ENCODE data around the gene HES7. TPM values are rescaled to one million over a fixed set of nuclear protein-coding genes. Genes with fewer than 3 reads are reported as not detected.

HES7 gene
- total RNA-seq, 1 experiment from 2014 or later = 3.1 TPM

DNA sequence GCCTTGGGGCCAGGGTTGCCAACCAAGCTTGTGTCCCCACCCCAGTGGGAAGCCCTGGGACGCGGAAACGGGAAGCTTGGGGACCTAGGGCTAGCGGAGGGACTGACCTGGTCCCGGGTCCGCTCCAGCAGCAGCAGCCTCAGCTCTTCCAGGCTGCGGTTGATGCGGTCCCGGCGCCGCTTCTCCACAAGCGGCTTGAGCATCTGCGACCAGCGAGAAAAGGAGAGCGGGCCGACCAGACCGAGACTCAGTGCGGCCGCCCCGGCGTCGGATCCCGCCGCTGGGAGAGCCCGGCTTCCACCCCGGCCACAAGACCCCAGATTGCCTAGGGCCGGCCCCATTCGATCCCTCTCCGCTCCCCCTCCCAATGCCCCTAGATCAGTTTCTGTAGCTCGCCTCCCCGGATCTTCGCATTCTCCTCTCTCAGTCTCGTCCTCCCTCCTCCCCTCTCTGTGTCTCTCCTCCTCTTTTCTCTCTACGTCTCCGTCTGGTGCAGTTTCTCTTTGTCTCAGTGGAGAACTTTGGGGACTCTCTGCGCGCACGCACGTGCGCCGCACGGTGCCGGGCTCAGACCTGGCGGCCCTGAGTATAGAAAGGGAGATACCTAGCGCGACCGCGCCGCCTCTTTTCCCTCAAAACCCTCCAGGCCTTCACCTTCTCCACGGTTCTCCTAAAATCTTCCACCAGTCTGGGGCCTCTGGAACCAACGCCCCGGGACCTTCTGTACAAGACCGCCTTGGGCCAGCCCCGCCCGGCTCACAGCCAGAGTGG is 797 bp downstream of the HES7 start:
- no peaks in the 10 kb centered on the region for H3K9me3 Mint-ChIP-seq
- no peak overlapping the region for H3K27ac Mint-ChIP-seq
- TF ChIP-seq JAZF1 (CRISPR knock-in tag; IDR thresholded peaks at IDR 0.05) (no peak), PRDM15 (CRISPR knock-in tag; IDR thresholded peaks at IDR 0.05) (0 out of 2 replicates have a peak, but pooled peaks have one; percentile 8), MAX (CRISPR knock-in tag; IDR thresholded peaks at IDR 0.05) (0 out of 2 replicates have a peak, but pooled peaks have one; percentile 4), ETV6 (CRISPR knock-in tag; IDR thresholded peaks at IDR 0.05) (peak; percentile 32; the same call in 1 of the 2 replicates)
- ChIA-PET CTCF (interaction anchor here (0.9 to 9.8 kb wide), 13 partner anchors 11 to 101 kb away, joined by 3 to 118 read pairs (median 6); partner anchors contain the start of gene AURKB), POLR2A (interaction anchor here (0.6 to 2.5 kb wide), 8 partner anchors 11 to 194 kb away, joined by 3 to 7 read pairs (median 4); partner anchors contain the start of genes BORCS6 and PER1)
- ATAC-seq = no peak
- H3K4me1 Mint-ChIP-seq = peaks cover 23% of the 10 kb centered on the region
- peak; percentile 35 for DNase-seq (ENCODE audit: low spot score)
- peak overlapping the region; percentile 85 for H3K4me3 Mint-ChIP-seq
- no peaks in the 10 kb centered on the region for H3K36me3 Mint-ChIP-seq
- peaks cover 71% of the 10 kb centered on the region for H3K27me3 Mint-ChIP-seq (ENCODE audit: low read depth)

DNA sequence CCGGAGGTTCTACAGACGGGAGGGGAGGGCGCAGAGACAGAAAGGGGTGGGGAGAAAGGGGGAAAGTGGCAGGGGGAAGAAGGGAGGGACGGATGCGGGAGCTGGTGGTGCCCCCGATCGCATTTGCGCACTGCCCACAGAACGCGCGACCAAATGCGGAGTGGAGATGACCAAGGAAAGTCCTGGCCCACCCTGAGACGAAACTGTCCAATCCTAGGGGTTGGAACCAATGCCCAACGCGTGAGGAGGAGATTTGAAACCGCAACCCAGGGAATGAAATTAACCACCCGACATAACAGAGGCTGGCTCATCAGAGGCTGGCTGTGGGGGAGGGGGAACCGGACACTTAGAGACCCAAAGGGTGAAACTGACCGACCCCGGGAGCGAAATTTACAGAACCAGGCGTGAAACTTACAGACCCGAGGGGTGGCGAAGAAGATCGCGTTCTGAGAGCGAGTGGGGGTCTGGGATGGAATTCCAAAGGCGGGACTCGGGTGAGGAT is 1.4 kb downstream of the HES7 start:
- Mint-ChIP-seq H3K36me3 (no peaks in the 10 kb centered on the region), H3K27ac (no peak overlapping the region)
- CTCF ChIA-PET = interaction anchor here (0.7 to 9.8 kb wide), 18 partner anchors 12 to 191 kb away, joined by 3 to 118 read pairs (median 4); partner anchors contain the start of genes AURKB, CNTROB and TRAPPC1

More for the DNA sequence above, 1.4 kb downstream of the HES7 start:
- no peak; the same call in 1 of the 2 replicates for TF ChIP-seq E2F4 (CRISPR knock-in tag; IDR thresholded peaks at IDR 0.05; ENCODE audit: borderline replicate concordance, low read depth)
- 0 out of 2 replicates have a peak, but pooled peaks have one; percentile 12 for TF ChIP-seq USF1 (CRISPR knock-in tag; IDR thresholded peaks at IDR 0.05)
- TF ChIP-seq, protein P1, sequence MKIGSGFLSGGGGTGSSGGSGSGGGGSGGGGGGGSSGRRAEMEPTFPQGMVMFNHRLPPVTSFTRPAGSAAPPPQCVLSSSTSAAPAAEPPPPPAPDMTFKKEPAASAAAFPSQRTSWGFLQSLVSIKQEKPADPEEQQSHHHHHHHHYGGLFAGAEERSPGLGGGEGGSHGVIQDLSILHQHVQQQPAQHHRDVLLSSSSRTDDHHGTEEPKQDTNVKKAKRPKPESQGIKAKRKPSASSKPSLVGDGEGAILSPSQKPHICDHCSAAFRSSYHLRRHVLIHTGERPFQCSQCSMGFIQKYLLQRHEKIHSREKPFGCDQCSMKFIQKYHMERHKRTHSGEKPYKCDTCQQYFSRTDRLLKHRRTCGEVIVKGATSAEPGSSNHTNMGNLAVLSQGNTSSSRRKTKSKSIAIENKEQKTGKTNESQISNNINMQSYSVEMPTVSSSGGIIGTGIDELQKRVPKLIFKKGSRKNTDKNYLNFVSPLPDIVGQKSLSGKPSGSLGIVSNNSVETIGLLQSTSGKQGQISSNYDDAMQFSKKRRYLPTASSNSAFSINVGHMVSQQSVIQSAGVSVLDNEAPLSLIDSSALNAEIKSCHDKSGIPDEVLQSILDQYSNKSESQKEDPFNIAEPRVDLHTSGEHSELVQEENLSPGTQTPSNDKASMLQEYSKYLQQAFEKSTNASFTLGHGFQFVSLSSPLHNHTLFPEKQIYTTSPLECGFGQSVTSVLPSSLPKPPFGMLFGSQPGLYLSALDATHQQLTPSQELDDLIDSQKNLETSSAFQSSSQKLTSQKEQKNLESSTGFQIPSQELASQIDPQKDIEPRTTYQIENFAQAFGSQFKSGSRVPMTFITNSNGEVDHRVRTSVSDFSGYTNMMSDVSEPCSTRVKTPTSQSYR (CRISPR knock-in tag; IDR thresholded peaks at IDR 0.05) = peak; percentile 83; the same call in 1 of the 2 replicates
- TF ChIP-seq FOXK1 (CRISPR knock-in tag; IDR thresholded peaks at IDR 0.05) = no peak
- TF ChIP-seq ZNF232 (CRISPR knock-in tag; IDR thresholded peaks at IDR 0.05) = 0 out of 2 replicates have a peak, but pooled peaks have one; percentile 36
- DNase-seq (ENCODE audit: low spot score) = peak; percentile 77
- no peak for ATAC-seq
- POLR2A ChIA-PET = interaction anchor here (0.6 to 2.5 kb wide), 8 partner anchors 11 to 210 kb away, joined by 3 to 9 read pairs (median 4); no protein-coding TSS in a partner anchor
- Mint-ChIP-seq H3K9me3 (no peaks in the 10 kb centered on the region), H3K27me3 (ENCODE audit: low read depth) (peaks cover 71% of the 10 kb centered on the region), H3K4me1 (peaks cover 23% of the 10 kb centered on the region), H3K4me3 (peak overlapping the region; percentile 85)
